PC-9 (cell line): ENCODE measurements around the gene LSM7. TPM values are rescaled to one million over a fixed set of nuclear protein-coding genes. Genes with fewer than 3 reads are reported as not detected.
"Not testable (repeated sequence)": the region's sequence is repeated elsewhere in the genome, so short reads cannot be mapped to it uniquely, and the experiment has no call there.

Source experiments
- BruUV-seq: library from RNA; stranded (reverse); fragments of 400-500 nt; replicated peaks from 2 replicates; lab custom pipeline; 2021; lab: Mats Ljungman, UMichigan
- CTCF ChIA-PET: fragments of 300-600 bp; sonication (Branson Sonifier 250); formaldehyde crosslinking; loops from one replicate; lab custom pipeline; 2022; ENCODE audit warnings: antibody characterized with exemption; lab: Charles Lee
- POLR2A ChIA-PET: fragments of 300-600 bp; sonication (Branson Sonifier 250); formaldehyde crosslinking; loops from one replicate; lab custom pipeline; 2022; ENCODE audit warnings: antibody characterized with exemption; ENCODE audit not compliant: unreplicated experiment; lab: Charles Lee
- DNase-seq, 2 experiments: peaks; one replicate each; pipeline versions ENCODE4 v3.0.0 to v3.0.0-alpha.2; 2015 to 2022; ENCODE audit warnings: mixed read lengths in 1 of 2
- H2AFZ ChIP-seq: fragments of 200-600 bp; sonication (generic); 2 replicates; pipeline ENCODE4 v1.8.1; 2017; ENCODE audit warnings: antibody characterized with exemption
- H3F3A ChIP-seq: fragments of 200-600 bp; sonication (generic); 2 replicates; pipeline ENCODE4 v1.8.1; 2017; ENCODE audit warnings: antibody characterized with exemption, mild to moderate bottlenecking, low read depth; ENCODE audit not compliant: insufficient read depth
- H3K27ac ChIP-seq: fragments of 200-600 bp; sonication (generic); 2 replicates; pipeline ENCODE4 v1.6.1; 2016; ENCODE audit warnings: mixed run types
- H3K27me3 ChIP-seq: fragments of 200-600 bp; sonication (generic); 2 replicates; pipeline ENCODE4 v1.6.1; 2016; ENCODE audit warnings: low read depth, mixed run types; ENCODE audit not compliant: insufficient read depth
- H3K36me3 ChIP-seq: fragments of 200-600 bp; sonication (generic); 2 replicates; pipeline ENCODE4 v1.6.1; 2016; ENCODE audit warnings: low read depth, mixed run types
- H3K4me1 ChIP-seq: fragments of 200-600 bp; sonication (generic); replicated peaks from 2 replicates; pipeline ENCODE4 v1.6.1; 2016; ENCODE audit warnings: mixed run types; ENCODE audit not compliant: insufficient read depth
- H3K4me2 ChIP-seq: fragments of 200-600 bp; sonication (generic); 2 replicates; pipeline ENCODE4 v1.6.1; 2017; ENCODE audit warnings: mixed run types
- H3K4me3 ChIP-seq: fragments of 200-600 bp; sonication (generic); 2 replicates; pipeline ENCODE4 v1.6.1; 2016; ENCODE audit warnings: mixed run types
- H3K79me2 ChIP-seq: fragments of 200-600 bp; sonication (generic); 2 replicates; pipeline ENCODE4 v1.6.1; 2017; ENCODE audit warnings: low read depth, mixed run types
- H3K9me2 ChIP-seq: fragments of 200-600 bp; sonication (generic); 2 replicates; pipeline ENCODE4 v1.8.1; 2017; ENCODE audit warnings: mild to moderate bottlenecking; ENCODE audit not compliant: insufficient read depth
- H3K9me3 ChIP-seq: fragments of 200-600 bp; sonication (generic); 2 replicates; pipeline ENCODE4 v1.8.1; 2016; ENCODE audit warnings: low read depth; ENCODE audit not compliant: insufficient read depth
- H4K20me1 ChIP-seq: fragments of 200-600 bp; sonication (generic); 2 replicates; pipeline ENCODE4 v1.8.1; 2017; ENCODE audit not compliant: insufficient read depth
- CTCF ChIP-seq: fragments of 200-600 bp; sonication (generic); conservative IDR thresholded peaks from 2 replicates; pipeline ENCODE4 v1.6.1; 2017; ENCODE audit warnings: mixed run types, antibody characterized with exemption, mild to moderate bottlenecking, moderate library complexity
- EZH2 ChIP-seq: fragments of 200-600 bp; sonication (generic); IDR thresholded peaks from 2 replicates; pipeline ENCODE4 v1.8.0; 2017; ENCODE audit warnings: antibody characterized with exemption, low read depth
- intact Hi-C: fragments of 100-400 bp; cut with micrococcal nuclease; formaldehyde crosslinking; loops from one replicate; pipeline ENCODE4 v1.10.0; 2022; ENCODE audit not compliant: unreplicated experiment
- total RNA-seq: library from RNA; stranded (reverse); gene quantifications from 2 replicates; pipeline ENCODE4 v1.2.3, GENCODE V29; 2021

The LSM7 gene
- total RNA-seq, 1 experiment from 2014 or later: 80.2 TPM

- DNase-seq: no peak
- Histone ChIP-seq H4K20me1 (no peaks in the 10 kb centered on the region), H3K4me1 (no peaks in the 10 kb centered on the region), H2AFZ (no peak within 1 kb of the TSS), H3K4me2 (no peak within 1 kb of the TSS), H3K9me2 (no peaks in the 10 kb centered on the region), H3K9me3 (no peaks in the 10 kb centered on the region), H3K79me2 (no peaks in the 10 kb centered on the region), H3K27me3 (no peaks in the 10 kb centered on the region), H3F3A (no peaks in the 10 kb centered on the region), H3K27ac (no peak within 1 kb of the TSS), H3K4me3 (no peak within 1 kb of the TSS), H3K36me3 (no peaks in the 10 kb centered on the region)
- ChIA-PET POLR2A (interaction anchor here (0.6 kb wide), 1 partner anchor 8 kb away, joined by 6 read pairs; no protein-coding TSS in a partner anchor), CTCF (no interaction called here)
- BruUV-seq: no TSS peak
- intact Hi-C loops: no loop called here
- TF ChIP-seq CTCF: no peak
- no peak for TF ChIP-seq EZH2
These were observed 46.1 kb downstream of the LSM7 start, which contains the start of gene PEAK3 for GRCh38 chr19:2282062-2282861. Gene PEAK3, minus strand, starts transcription at chr19:2282175. Its CDS starts 1,244 bp downstream, at chr19:2280931.

GRCh38 chr19:2281265-2282061, 46.9 kb downstream of the LSM7 start:
- H3K4me1 ChIP-seq, H3K79me2 ChIP-seq, H3K9me3 ChIP-seq, intact Hi-C loops, H3K36me3 ChIP-seq, POLR2A ChIA-PET, H3F3A ChIP-seq, CTCF ChIA-PET, DNase-seq, H3K4me2 ChIP-seq, H4K20me1 ChIP-seq, H3K9me2 ChIP-seq, H3K4me3 ChIP-seq, H2AFZ ChIP-seq, H3K27ac ChIP-seq, H3K27me3 ChIP-seq, BruUV-seq: not testable (repeated sequence)

GRCh38 chr19:2280633-2281264, 47.6 kb downstream of the LSM7 start:
- Histone ChIP-seq H3K4me2 (no peak overlapping the region), H3K36me3 (no peaks in the 10 kb centered on the region), H3K27me3 (no peaks in the 10 kb centered on the region), H3F3A (no peaks in the 10 kb centered on the region), H3K4me3 (no peak overlapping the region), H3K27ac (no peak overlapping the region), H3K4me1 (no peaks in the 10 kb centered on the region), H3K79me2 (no peaks in the 10 kb centered on the region), H3K9me2 (no peaks in the 10 kb centered on the region), H2AFZ (no peak overlapping the region), H3K9me3 (no peaks in the 10 kb centered on the region), H4K20me1 (no peaks in the 10 kb centered on the region)
- BruUV-seq: no TSS peak
- CTCF ChIA-PET: no interaction called here
- TF ChIP-seq CTCF: no peak
- no peak for TF ChIP-seq EZH2
- DNase-seq: no peak
- POLR2A ChIA-PET: no interaction called here
- intact Hi-C loops: no loop called here
